HG03108 (cell line): Measurements from ENCODE around the gene HESX1.

ENCODE experiments used
- ATAC-seq: cut with Tn5 transposase; IDR thresholded peaks from one replicate; pipeline ENCODE4 v1.9.1; 2021; ENCODE audit warnings: moderate library complexity; ENCODE audit not compliant: unreplicated experiment

HESX1 gene

DNA sequence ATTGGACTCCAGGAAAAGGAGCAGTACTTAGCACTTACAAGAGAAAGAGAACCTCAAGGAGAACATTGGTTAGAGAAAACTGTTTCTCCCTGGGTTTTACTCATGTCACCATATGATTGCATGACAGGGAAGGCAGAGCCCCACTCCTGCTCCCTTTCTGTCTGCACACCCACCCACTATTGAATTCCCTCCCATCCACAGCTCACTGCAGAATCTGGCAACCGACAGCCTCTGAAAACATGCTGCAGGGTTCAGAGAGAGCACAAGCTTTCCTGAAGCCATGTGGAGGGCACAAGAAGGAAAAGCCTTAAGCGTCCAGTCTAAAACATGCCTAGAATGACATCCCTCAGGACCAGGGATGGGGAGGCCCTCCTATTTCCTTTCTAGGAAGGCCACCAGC lies 31.6 kb downstream of the HESX1 start:
- ATAC-seq: no peak

DNA sequence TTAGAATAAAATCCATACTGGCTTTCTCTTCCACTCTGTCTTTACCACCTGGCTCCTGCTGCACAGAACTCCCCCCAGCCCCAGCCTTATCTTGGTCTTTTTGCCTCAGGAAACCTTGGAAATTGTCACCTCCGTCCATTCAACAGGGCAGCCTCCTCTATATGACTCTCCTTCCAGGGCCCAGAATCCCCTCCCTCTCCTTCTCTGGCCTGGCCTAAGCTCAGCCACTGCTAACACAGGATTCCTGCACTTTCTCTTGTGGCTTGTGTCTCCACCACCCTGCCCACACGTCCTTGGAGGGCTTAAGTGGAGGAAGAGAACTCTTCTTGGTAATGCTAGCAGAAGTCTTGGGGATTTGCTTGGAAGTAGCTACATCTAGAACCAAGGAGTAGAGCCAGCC lies 33.1 kb downstream of the HESX1 start:
- no peak for ATAC-seq

DNA sequence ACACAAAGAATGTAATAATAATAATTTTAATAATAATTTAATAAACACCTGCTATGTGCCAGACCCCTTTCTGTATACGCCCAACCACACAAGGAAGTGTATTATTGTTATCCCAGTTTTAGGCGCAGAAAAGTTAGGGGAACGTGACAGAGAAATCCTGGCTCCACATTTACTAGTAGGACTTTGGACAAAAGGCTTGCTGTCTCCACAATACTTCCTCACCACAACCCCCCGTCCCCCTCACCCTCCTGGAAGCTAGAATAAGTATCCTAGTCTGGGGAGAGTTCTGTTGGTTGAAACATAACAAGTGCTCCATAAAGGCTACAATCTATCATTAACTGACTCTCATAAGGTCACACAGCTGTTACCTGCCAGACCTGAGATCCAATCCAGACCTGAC lies 34.1 kb downstream of the HESX1 start:
- no peak for ATAC-seq

DNA sequence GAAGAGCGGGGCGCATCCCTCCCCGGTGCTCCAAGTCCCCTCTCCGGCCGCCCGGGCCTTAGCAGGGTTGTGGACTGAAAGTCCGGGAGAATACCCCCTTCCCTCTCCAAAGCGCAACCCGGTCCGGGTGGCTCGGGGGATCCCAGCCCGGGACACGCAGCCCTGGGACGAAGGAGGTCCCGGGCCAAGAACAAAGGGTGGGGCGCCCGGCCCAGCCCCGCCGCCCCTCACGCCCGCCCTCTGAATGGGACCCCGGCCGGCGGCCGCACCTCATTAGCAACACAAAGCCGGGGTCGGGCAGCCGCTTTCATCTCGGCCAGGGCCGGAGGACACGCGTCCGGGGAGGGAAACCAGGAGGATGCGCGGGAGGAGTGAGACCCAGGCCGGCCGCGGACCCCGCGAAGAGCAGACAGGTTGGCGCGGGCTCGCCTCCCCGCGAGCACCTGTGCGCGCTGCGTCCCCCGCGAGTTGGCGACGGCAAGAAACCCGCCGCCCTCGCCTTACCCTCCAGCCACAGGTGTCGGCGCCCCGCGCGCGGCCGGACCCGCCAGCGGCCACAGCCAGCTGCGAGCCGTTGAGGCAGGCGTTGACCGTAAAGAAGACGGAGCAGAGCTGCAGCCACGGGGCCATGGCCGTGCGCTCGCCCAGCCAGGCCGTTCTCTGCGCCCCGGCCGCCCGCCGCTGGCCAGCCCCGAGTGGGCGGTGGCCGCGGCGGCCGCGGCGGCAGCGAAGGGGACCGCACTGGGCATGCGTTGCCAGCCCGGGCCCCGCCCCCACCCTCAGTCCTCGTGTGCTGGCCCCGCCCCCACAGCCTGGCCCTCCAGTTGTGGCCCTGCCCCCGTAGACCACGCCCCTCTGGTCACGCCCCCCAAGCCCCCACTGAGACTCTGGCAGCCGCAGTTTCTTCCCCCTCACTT lies 34.9 kb downstream of the HESX1 start, which contains the start of gene IL17RD:
Gene IL17RD (minus strand): TSS at position 697 of the 917 bp plus-strand sequence. CDS start 67 bp downstream, at position 630.
- ATAC-seq: no peak

DNA sequence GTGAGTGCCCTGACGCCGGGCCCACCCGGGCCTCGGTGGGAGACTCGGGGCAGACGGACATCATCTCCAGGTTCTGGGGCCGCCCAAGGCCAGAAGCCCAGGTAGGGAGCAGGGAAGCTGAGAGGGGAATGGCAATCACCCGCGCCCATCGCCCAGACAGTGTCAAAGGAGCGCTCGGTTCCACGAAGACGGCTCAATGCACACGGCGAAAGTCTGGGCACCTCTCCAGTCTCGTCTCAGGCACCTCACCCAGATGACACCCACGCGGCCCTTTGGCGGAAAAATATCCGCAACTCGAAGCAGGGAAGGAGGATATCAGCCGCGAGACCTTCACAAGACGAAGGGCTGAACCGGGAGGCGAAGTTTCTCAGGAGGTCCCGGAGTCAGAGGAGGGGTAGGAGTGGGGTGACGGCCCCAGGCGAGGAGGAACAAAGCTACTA lies 35.5 kb downstream of the HESX1 start:
- no peak for ATAC-seq

DNA sequence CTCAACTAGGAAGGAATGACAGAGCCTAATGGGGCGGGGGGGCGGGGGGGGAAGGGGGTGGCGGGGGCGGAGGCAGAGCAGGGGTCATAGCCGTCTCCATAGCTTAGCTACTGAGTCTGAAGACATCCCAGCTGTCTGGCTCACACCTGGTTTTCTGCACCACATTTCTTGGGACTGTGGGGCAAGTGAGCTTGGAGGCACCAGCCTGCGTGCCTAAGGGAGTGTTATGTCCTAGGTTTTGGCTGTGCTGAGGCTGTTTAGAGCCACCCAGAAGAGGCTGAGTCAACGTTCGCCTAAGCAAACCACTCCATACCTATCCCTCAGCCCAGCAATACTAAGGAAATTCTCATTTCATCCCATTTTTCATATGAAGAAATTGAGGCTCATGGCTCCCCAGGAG lies 36.0 kb downstream of the HESX1 start:
- ATAC-seq: no peak

DNA sequence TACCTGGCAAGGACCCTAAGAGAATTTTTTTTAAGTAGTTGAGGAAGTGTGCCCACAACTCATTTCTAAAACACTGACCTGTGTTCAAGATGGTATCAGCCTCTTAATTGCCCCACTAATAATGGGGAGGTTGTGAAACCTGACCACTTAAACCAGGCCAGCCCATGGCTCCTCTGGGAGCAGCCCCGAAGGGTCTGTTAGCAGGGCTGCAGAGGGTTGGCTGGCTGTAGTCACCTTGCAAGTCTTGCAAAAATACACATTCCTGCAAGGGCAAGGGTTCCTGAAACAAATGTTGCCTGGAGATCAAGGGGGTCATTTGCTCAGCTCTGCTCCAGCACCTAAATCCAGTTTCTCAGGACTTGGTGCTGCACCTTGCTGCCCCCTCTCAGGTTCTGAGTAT lies 37.9 kb downstream of the HESX1 start:
- ATAC-seq: no peak

DNA sequence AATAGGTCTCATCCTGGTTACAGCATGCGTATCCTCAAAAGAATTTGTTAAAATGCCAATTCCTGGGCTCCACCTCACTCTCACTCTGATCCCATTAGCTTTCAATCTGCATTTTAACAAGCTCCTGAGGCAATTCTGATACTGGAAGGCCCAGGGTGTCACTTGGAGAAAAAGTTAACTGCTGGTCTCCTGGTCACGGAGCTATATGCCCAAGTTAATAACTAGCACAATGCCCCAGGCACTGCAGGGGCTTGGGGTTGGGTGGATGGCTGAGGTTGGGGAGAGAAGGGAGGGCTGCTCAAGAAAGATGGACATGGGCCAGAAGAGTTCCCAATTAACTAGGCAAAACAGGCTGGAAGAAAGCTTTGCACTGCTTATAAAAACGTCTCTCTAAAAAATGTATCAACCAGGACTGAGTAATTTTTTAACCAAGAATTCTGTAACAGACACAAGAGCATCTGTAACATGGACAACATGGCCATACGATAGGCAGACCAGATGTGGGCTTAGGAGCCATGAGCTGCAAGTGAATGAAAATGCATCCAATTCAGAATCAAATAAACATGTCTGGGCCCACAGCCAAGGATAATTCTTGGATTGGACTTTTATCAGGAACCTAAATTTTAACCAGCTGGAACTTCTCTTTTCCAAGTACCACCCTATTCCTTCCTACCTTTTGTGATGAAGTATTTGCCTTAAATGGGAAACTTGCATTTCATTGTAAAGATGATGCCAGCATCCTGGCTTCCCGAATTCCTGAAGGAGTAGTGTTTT lies 38.8 kb downstream of the HESX1 start:
- ATAC-seq: no peak

DNA sequence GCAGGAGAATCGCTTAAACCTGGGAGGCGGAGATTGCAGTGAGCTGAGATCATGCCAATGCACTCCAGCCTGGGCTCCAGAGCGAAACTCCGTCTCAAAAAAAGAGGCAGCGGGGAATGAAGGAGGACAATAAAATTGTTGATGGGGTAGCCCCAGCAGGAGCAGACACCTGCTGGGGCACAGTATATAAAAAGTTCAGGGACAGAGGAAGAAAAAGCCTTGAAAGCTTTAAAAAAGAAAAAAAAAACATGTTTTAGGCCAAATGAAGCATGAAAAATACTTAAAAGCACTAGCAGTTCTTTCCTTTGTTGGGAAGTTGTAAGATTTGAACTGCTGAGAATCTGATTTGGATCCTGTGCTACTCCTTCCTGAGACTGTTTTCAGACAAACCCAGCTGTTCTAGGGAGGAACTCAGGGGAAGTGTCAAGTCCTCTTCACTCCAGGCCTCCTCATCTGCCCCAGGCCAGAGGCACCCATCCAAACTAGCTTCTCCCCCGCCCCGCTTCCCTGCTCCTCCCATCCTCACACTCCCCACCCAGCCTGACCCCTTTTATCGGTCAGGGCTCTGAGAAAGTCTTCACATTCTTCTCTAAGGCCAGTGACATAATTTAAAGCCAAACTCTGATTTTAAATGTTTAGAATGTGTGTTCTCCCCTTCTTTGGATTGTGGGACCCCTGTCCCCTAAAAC lies 39.6 kb downstream of the HESX1 start:
- no peak for ATAC-seq

DNA sequence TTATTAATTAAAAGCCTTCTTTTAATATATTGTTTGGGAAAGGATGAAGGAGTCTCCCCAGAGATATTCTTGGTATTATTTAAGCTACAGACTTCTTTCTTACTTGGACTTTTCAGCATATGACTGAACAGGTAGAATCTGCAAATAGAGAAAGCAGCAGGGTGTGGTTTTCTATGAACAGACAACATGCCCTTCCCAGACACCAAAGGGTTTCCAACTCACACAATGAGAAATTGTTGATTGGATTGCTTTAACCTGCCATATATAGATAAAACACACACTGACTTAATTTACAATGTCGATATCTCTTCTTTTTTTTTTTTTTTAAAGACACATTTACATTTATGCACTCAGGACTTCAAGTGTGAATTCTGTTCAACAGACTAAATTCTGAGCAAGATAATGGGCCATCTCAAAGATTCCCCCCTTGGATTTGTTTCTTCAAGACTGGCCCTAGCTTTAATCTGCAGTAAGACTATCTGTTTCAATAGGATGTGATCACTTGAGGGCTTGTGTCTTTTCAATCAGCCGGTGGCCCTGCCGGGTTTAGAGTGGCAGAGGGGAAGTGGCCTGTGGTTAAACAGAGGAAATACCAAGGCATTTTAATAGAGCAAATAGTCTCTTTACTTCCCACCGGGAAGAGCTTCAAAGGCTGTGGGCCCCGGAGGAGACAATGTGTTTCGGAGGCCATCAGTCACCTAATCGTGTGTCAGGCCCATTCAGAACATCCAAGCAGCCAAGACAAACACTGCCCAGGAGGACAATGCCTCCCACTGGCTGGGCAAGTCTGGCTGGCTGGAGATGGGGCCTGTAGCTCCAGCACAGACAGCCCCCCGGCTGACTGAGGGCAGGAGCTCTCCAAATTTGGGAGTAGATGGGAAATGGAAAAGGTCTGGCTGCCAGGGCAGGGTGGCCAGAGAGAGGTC lies 40.7 kb downstream of the HESX1 start:
- no peak for ATAC-seq

DNA sequence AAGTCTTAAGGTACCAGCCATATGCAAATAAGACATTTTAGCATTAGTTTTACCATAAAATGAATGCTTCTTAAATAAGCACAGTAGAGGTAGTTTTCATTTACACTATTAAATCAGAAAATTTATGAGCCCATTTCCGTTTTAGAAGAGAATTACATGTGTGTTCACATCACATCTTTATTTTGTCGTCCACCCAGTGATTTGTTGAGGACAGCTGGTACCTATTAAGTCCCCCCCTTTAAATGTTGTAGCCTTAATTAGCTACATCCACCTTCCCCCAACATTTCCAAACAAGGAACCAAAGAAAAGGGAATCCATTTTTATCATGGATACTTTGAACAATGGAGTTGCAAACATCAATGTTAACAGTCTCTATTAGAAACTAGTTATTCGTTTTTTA lies 41.5 kb downstream of the HESX1 start:
- no peak for ATAC-seq

DNA sequence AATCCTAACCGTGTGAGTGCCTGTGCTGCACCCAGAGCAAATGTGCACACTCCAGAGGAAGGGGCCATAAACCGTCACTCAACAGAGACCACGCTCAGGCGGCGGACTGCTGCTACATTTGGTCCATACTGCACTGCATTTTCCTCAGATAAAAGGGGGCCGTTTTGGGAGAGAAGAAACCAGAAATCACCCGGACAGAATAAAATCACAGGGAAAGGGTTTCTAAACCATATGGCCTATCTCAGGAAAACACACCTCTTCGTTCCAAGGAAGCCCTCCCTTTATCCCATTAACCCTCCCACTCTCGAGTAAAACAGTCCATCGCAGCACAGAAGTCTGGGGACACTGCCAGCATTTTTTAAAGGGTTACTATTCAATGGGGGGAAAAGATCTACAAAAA lies 42.2 kb downstream of the HESX1 start:
- no peak for ATAC-seq

DNA sequence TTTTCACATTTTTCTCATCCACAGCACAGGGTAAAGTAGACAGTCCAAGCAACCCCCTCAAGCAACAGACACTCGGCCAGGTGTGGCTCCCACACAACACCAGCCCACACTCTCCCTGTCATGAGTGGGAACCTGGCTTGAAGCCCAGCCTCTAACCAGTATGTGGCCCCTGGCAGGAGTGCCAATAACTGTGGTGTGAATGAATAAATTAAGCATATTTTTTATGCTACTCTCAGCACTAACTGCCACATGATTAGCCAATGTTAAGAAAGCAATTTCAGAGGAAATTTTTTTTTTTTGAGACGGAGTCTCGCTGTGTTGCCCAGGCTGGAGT lies 44.5 kb downstream of the HESX1 start:
- ATAC-seq: no peak

DNA sequence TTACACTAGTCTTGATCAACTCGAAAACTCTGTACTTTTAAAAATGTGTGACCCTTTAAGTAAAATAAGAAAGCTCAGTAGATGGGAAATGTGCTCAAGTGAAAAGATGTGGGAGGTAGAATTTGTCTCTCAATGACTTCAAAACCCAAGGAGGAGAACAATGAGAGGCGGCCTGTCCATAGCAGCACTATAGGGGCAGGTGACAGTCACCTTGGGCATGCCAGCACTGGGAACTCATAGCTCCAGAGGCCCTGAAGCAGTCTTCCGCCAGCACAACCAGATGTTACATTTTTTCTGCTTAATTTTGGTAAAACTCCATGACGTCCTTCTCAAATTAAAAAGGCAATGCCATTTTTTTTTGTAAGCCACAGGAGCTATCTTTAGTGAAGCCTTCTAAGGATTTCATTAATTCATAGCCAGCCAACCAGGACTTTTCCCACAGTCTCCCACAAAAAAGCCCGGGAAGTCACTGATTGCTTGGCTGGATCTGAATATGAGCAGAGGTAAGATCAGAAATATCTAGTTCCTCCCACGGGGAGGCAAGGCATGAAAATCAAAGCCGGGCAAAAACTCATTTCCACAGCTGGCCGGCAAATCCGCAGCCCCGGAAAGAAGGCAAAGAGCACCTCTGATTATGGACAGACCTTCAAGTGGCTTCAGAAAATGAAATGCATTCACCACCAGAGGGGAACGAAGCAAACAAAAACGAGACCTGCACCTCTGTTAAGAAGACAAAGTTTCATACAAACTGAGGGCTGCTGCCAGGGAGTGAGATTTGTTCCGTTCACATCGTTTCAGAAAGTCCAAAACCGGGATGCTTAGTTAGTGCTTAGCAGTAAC lies 45.1 kb downstream of the HESX1 start:
- ATAC-seq: no peak

DNA sequence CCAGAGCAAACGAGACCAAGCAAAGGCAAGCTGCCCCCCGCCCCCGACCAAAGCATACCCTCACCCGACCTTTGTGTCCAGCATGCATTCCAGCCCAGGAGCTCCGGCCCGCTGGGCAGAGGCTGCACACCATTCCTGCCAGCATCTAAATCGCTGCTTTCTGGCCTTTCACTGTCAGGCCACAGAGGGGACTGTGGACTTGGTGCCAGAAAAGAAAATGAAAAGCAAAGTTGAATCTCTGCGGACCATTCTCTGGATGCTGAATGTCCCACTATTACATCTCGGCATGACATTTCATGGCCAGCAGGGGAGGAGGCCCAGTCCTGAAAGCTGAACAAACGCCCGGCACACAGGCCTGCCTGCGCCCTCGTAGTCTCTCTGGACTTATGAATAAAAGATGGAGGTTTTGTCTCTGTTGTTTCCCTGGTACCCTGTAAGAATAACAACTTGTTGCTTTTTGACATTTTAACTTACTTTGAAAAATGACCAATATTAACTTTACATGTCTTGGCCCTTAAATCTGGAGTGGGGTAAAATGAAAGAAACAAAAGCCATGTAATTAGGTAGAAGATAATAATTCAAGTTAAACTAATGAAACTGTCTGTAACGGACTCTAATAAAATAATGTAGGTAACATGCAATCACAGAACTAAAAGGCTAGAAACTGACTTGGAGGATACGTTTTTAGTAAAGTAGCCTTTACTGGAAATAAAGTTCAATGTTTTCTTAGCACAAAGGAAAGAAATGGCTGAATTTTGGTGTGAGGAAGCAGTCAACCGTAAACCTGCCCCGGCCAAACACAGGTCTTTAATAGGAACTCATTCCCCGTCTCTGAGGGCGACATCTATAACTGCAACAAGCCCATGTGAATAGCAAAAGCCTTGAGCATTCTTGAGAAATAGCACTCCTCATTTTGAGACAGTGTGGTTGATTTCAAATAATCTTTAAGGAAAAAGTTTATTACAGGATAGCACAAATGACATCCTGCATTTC lies 47.3 kb downstream of the HESX1 start:
- no peak for ATAC-seq

DNA sequence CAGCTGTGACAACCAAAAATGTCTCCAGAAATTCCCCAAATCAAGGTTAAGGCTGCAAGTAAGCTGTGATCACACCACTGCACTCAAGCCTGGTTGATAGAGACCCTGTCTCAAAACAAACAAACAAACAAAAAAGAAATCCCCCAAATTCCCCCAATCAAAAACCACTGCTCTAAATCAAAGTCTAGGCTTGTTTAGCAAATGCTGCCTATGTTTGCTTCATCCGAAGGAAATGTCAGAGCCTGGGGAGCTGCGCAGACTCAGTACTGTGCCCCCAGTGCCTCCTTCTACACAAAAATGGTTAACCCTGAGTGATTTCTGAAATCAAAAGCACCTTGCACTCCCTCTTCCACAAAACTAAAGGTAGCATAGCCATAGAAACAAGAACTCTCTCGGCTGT lies 48.0 kb downstream of the HESX1 start:
- no peak for ATAC-seq

DNA sequence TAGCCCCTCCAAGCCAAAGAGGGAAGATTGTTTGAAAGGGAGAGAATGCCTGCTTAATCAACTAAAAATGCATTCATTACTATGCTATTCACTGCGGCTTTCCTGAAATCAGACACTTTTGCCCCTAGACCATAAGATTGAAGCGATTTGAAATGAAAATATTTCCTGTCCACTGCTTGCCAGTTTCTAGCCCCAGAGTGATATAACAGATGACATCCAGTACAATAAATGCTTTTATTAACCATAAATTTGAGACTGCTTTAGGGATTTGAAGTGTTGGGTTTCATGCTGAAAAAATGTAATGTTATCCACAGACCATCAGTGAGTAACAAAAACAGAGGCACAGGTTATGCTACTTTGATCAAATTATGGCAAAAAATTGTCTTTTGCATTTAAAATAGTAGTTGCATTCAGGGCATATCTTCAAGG lies 48.7 kb downstream of the HESX1 start:
- no peak for ATAC-seq

DNA sequence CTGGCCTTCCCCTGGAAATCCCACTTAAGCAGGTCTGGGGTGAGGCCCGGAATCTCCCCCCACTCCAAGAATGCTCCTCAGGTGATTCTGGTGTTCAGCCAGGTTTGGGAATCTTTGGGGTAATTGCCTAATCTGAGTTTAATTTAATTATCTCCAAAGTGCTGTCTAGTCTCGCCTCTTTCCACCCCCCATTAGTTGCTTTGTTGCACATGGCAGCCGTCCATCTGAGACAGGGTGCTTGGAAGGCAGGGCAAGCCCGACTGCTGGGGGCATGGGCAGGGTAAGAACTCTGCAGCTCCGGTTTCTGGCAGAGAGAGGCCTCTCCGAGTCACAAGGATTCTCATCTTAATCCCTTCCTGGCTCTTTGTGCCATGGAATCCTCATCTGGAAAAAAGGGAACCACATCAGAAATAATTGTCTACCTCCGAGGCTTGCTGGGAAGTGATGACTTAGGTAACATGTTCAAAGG lies 49.6 kb downstream of the HESX1 start:
- ATAC-seq: no peak
